Astrocyte of the cerebellum (primary cell): ENCODE data around the gene HAUS8.

Experiments used
- DNase-seq: peaks from one replicate; pipeline ENCODE4 v3.0.0-alpha.2; 2011; ENCODE audit warnings: low read depth
- H3K4me3 ChIP-seq: 2 replicates; pipeline ENCODE4 v1.5.1; 2011; ENCODE audit warnings: mild to moderate bottlenecking, low read depth, low read length, moderate library complexity
- CTCF ChIP-seq: IDR thresholded peaks from 2 replicates; pipeline ENCODE4 v1.5.1; 2012; ENCODE audit warnings: low read length, low read depth, moderate library complexity, mild to moderate bottlenecking; ENCODE audit errors: missing control alignments
- in situ Hi-C: cut with HindIII; loops from 2 replicates; pipeline ENCODE4 v1.10.0; 2017; ENCODE audit warnings: low sequenced_read_pairs

HAUS8 gene

GRCh38 chr19:17091758-17092333, 16.6 kb upstream of the HAUS8 start:
- no peak for TF ChIP-seq CTCF
- in situ Hi-C loops = no loop called here
- no peak for DNase-seq
- no peak overlapping the region for H3K4me3 ChIP-seq

GRCh38 chr19:17090583-17090982, 15.3 kb upstream of the HAUS8 start:
- no peak for DNase-seq
- TF ChIP-seq CTCF = no peak

GRCh38 chr19:17088552-17088951, 13.3 kb upstream of the HAUS8 start:
- in situ Hi-C loops = no loop called here
- no peak for TF ChIP-seq CTCF
- DNase-seq = no peak
- H3K4me3 ChIP-seq = no peak overlapping the region

More at GRCh38 chr19:17090583-17090982, 15.3 kb upstream of the HAUS8 start:
- in situ Hi-C loops = no loop called here
- H3K4me3 ChIP-seq = no peak overlapping the region

- no peak overlapping the region for H3K4me3 ChIP-seq
- TF ChIP-seq CTCF = no peak
- in situ Hi-C loops = no loop called here
- DNase-seq = no peak
These were observed 11.6 kb upstream of the HAUS8 start for GRCh38 chr19:17086834-17087233.

GRCh38 chr19:17086120-17086519, 10.9 kb upstream of the HAUS8 start:
- no peak overlapping the region for H3K4me3 ChIP-seq
- in situ Hi-C loops = no loop called here
- no peak for TF ChIP-seq CTCF
- DNase-seq = no peak

- no peak for DNase-seq
- TF ChIP-seq CTCF = no peak
- H3K4me3 ChIP-seq = no peak overlapping the region
- in situ Hi-C loops = no loop called here
These were observed 6.7 kb upstream of the HAUS8 start for GRCh38 chr19:17081672-17082630.
